ENCODE measurements around the gene NTRK1.
"Not testable (repeated sequence)": the region's sequence is repeated elsewhere in the genome, so short reads cannot be mapped to it uniquely, and the experiment has no call there.

NTRK1 gene

GRCh38 chr1:156913809-156914387, 53.2 kb downstream of the NTRK1 start:
- ATAC-seq (no peak), DNase-seq (ENCODE audit: low spot score in 2 of 2) (no peak)
- Mint-ChIP-seq H3K4me1 (peaks cover 10% of the 10 kb centered on the region), H3K36me3 (no peaks in the 10 kb centered on the region), H3K9me3 (no peaks in the 10 kb centered on the region), H3K4me3 (no peak overlapping the region), H3K27ac (no peak overlapping the region)

GRCh38 chr1:156914440-156914856, 53.8 kb downstream of the NTRK1 start:
- no peak overlapping the region for H3K4me3 Mint-ChIP-seq

DNA sequence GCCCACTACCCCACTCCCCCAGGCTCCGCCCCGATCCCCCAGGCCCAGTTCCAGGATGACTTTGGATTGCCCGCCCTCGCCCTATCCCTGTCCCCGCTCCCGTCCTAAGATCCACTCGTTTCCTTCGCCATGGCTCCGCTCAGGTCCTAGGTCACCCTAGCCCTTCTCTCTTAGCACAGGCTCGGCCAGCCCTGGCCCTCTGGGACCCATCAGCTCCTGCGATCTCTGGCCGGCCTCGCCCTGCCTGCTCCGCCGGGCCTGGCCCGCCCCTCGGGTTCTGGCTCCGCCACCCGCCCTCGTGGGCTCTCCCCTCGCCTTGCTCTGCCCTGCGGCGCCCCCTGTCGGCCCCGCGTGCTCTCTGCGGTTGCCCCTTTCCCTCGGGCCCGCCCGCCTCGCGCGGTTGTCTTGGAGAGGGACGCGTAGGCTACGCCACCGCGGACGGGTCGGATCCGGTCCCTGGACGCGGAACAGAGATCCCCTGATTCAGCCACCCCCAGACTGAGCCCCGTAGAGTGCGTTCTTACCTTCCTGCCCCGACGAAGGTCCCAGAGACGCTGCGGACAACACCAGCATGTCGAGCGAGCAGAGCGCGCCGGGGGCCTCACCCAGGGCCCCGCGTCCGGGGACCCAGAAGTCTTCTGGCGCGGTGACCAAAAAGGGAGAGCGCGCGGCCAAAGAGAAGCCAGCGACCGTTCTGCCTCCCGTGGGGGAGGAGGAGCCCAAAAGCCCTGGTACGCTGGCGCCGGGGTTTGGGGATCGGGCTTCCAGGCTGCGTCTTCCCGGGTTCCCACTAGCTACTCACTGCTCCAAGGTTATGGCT, 59.8 kb downstream of the NTRK1 start, which contains the start of gene LRRC71:
Gene LRRC71, plus strand, starts transcription at position 400 of the 820 bp plus-strand sequence. Its CDS starts 172 bp downstream, at position 572.
- Mint-ChIP-seq H3K4me3 (peak within 1 kb of the TSS; percentile 46), H3K9me3 (no peaks in the 10 kb centered on the region), H3K27ac (no peak within 1 kb of the TSS), H3K36me3 (no peaks in the 10 kb centered on the region), H3K4me1 (peaks cover 22% of the 10 kb centered on the region)
- DNase-seq (ENCODE audit: low spot score in 2 of 2) (peak; percentile 66 to 82), ATAC-seq (peak; percentile 82)

More at GRCh38 chr1:156914440-156914856, 53.8 kb downstream of the NTRK1 start:
- no peak for ATAC-seq
- Mint-ChIP-seq H3K27ac (no peak overlapping the region), H3K36me3 (no peaks in the 10 kb centered on the region), H3K4me1 (peaks cover 10% of the 10 kb centered on the region), H3K9me3 (no peaks in the 10 kb centered on the region)
- no peak for DNase-seq (ENCODE audit: low spot score in 2 of 2)

DNA sequence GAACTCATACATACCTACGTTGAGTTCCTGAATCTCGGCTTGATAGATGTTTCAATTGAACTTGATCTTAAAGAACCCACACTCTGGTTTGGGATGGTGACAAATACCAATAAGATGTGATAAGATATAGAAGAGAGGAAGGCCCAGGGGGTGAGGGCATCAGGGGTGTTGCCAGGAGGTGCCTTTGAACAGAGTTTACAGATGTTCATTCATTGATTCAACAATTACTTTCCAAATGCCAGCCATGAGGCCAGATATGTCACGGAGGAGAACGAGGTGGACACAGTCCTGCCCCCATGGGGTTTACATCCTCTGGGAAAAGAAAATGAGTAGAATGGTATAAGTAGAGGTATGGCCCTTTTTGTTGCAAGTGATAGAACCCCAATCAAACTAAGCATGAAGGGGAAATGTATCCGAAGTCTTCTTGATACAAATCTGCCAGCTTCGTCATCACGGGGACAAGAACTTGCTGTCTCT, 60.4 kb downstream of the NTRK1 start:
- Mint-ChIP-seq H3K36me3 (no peaks in the 10 kb centered on the region), H3K9me3 (no peaks in the 10 kb centered on the region), H3K27ac (no peak overlapping the region), H3K4me1 (peaks cover 28% of the 10 kb centered on the region), H3K4me3 (peak overlapping the region; percentile 46)
- no peak for ATAC-seq
- DNase-seq (ENCODE audit: low spot score in 2 of 2) = no peak

GRCh38 chr1:156922986-156923669, 62.5 kb downstream of the NTRK1 start:
- Mint-ChIP-seq H3K27ac (no peak overlapping the region), H3K36me3 (no peaks in the 10 kb centered on the region), H3K4me1 (peaks cover 47% of the 10 kb centered on the region), H3K4me3 (no peak overlapping the region), H3K9me3 (no peaks in the 10 kb centered on the region)
- no peak for DNase-seq (ENCODE audit: low spot score in 2 of 2)
- no peak for ATAC-seq

GRCh38 chr1:156923670-156924477, 63.2 kb downstream of the NTRK1 start:
- no peak overlapping the region for H3K27ac Mint-ChIP-seq
- no peak for ATAC-seq
- H3K4me1 Mint-ChIP-seq = peaks cover 51% of the 10 kb centered on the region
- no peaks in the 10 kb centered on the region for H3K36me3 Mint-ChIP-seq
- DNase-seq (ENCODE audit: low spot score in 2 of 2) = no peak
- H3K4me3 Mint-ChIP-seq = no peak overlapping the region
- H3K9me3 Mint-ChIP-seq = no peaks in the 10 kb centered on the region

DNA sequence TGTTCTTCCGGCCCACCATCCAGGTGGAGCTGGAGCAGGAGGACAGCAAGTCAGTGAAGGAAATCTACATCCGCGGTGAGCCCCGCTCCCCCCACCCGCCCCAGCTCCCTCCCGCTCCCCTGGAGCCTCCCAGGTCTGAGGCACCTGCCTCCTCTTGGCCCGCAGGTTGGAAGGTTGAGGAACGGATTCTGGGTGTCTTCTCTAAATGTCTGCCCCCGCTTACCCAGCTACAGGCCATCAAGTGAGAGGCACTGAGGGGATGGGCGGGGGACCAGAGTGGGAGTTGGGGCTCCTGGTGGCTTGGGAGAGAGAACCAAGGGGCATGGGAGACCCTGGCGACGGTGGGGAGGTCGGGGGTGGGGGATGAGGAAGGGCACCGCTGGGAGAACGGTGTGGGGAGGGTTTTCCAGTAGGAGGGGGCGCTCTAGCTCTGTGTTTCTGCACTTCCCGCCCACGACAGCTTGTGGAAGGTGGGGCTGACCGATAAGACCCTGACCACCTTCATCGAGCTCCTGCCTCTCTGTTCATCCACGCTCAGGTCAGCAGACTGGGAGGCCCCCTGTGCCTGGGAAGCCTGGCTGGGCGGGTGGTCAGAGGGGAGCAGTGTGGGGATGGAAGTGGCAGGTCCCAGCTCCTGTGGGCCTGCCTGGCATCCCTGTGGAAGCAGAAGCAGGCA, 64.0 kb downstream of the NTRK1 start:
- no peak overlapping the region for H3K4me3 Mint-ChIP-seq
- no peaks in the 10 kb centered on the region for H3K9me3 Mint-ChIP-seq
- H3K27ac Mint-ChIP-seq = no peak overlapping the region
- ATAC-seq (no peak), DNase-seq (ENCODE audit: low spot score in 2 of 2) (no peak)
- H3K4me1 Mint-ChIP-seq = peaks cover 51% of the 10 kb centered on the region
- H3K36me3 Mint-ChIP-seq = no peaks in the 10 kb centered on the region

- DNase-seq (ENCODE audit: low spot score in 2 of 2) (no peak), ATAC-seq (no peak)
- no peaks in the 10 kb centered on the region for H3K9me3 Mint-ChIP-seq
- H3K27ac Mint-ChIP-seq = no peak overlapping the region
- no peak overlapping the region for H3K4me3 Mint-ChIP-seq
- no peaks in the 10 kb centered on the region for H3K36me3 Mint-ChIP-seq
- peaks cover 49% of the 10 kb centered on the region for H3K4me1 Mint-ChIP-seq
Measured at GRCh38 chr1:156925154-156926010, 64.7 kb downstream of the NTRK1 start.

- no peak overlapping the region for H3K27ac Mint-ChIP-seq
- no peak overlapping the region for H3K4me3 Mint-ChIP-seq
- H3K36me3 Mint-ChIP-seq = no peaks in the 10 kb centered on the region
- H3K4me1 Mint-ChIP-seq = peaks cover 41% of the 10 kb centered on the region
- H3K9me3 Mint-ChIP-seq = no peaks in the 10 kb centered on the region
- DNase-seq (ENCODE audit: low spot score in 2 of 2) (peak; percentile 33 to 68), ATAC-seq (peak; percentile 88)
Measured at GRCh38 chr1:156926175-156926574, 65.5 kb downstream of the NTRK1 start.

GRCh38 chr1:156926695-156927094, 66.0 kb downstream of the NTRK1 start:
- H3K4me3 Mint-ChIP-seq; H3K36me3 Mint-ChIP-seq; DNase-seq (ENCODE audit: low spot score in 2 of 2); H3K27ac Mint-ChIP-seq; H3K9me3 Mint-ChIP-seq; ATAC-seq: not testable (repeated sequence)
- peaks cover 41% of the 10 kb centered on the region for H3K4me1 Mint-ChIP-seq

DNA sequence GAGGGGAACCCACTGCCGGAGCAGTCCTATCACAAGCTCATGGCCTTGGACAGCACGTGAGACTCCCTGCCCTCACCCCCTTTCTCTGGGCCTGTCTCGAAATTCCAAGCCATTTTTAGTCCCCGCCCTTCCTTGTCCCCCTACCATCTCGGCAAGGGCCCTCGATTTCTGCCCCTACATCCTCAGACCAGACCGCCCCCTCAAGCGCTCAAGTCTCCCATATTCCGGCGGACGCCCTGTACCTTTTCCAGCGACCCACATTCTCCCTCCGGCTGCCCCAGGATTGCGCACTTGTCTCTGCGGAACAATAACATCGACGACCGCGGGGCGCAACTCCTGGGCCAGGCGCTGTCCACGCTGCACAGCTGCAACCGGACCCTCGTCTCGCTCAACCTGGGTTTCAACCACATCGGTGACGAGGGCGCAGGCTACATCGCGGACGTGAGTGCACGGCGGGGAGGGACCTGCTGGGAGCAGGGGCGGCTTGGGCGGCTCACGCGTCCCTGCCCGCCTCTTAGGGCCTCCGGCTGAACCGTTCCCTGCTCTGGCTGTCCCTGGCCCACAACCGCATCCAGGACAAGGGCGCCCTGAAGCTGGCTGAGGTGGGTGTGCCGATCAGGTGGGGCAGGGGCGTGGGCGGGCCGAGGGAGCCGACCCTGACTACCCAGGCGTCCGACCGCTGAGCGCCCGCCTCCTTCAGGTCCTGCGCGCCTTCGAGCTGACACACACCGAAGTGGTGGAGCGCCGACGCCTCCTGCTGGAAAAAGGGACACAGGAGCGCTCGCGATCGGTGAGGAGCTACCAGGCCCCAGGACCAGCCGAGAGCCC, 66.8 kb downstream of the NTRK1 start:
- DNase-seq (ENCODE audit: low spot score in 2 of 2) = peak; percentile 50 to 80
- no peaks in the 10 kb centered on the region for H3K9me3 Mint-ChIP-seq
- H3K36me3 Mint-ChIP-seq = no peaks in the 10 kb centered on the region
- no peak overlapping the region for H3K27ac Mint-ChIP-seq
- peak overlapping the region; percentile 35 for H3K4me3 Mint-ChIP-seq
- peak; percentile 70 for ATAC-seq
- H3K4me1 Mint-ChIP-seq = peaks cover 41% of the 10 kb centered on the region

DNA sequence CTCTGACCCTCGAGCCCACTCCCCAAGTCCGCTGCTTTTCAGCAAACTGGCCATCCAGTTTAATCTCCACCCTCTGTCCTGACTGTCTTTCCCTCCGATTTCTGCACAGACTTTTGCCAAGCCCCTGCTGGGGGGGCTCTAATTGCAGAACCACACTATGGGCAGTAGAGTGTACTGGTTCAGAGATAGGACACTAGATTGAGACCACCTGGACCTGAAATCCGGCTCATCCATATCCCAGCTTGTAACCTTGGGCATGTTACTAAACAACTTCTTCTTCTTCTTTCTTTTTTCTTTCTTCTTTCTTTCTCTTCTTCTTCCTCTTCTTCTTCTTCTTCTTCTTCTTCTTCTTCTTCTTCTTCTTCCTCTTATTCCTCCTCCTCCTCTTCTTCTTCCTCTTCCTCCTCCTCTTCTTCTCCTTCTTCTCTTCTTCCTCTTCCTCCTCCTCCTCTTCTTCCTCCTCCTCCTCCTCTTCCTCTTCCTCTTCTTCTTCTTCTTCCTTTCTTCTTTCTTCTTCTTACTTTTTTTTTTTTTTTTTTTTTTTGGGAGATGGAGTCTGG, 67.5 kb downstream of the NTRK1 start:
- Mint-ChIP-seq H3K4me1 (peaks cover 38% of the 10 kb centered on the region), H3K9me3 (no peaks in the 10 kb centered on the region), H3K4me3 (peak overlapping the region; percentile 35), H3K36me3 (no peaks in the 10 kb centered on the region), H3K27ac (no peak overlapping the region)
- no peak for ATAC-seq
- DNase-seq (ENCODE audit: low spot score in 2 of 2) = no peak

All from stimulated activated effector memory CD8-positive, alpha-beta T cell treated with anti-CD3 and anti-CD28 coated beads, Interleukin-12 subunit alpha, Interleukin-12 subunit beta, amount 100 ng/mL, for 72 hours (primary cell).